Left ventricle myocardium inferior (tissue), 1 donor: ENCODE measurements around the gene HAPSTR1. TPM values are rescaled to one million over a fixed set of nuclear protein-coding genes. Genes with fewer than 3 reads are reported as not detected.
A peak's percentile ranks its signal among the peaks of the same experiment; 100 is the strongest.
"Not testable (repeated sequence)": the region's sequence is repeated elsewhere in the genome, so short reads cannot be mapped to it uniquely, and the experiment has no call there.

ENCODE experiments used
- DNase-seq: peaks from one replicate; pipeline ENCODE4 v3.0.0-alpha.2; 2020
- H3K27ac ChIP-seq: fragments of 200-600 bp; replicated peaks from 2 replicates; pipeline ENCODE4 v1.8.0; 2021
- H3K27me3 ChIP-seq: fragments of 200-600 bp; 2 replicates; pipeline ENCODE4 v1.8.0; 2021; ENCODE audit warnings: low read depth
- H3K36me3 ChIP-seq: fragments of 200-600 bp; 2 replicates; pipeline ENCODE4 v1.8.0; 2021
- H3K4me1 ChIP-seq: fragments of 200-600 bp; 2 replicates; pipeline ENCODE4 v1.8.0; 2021
- H3K4me3 ChIP-seq: fragments of 200-600 bp; 2 replicates; pipeline ENCODE4 v1.8.0; 2021; ENCODE audit warnings: mild to moderate bottlenecking, moderate library complexity
- H3K9me3 ChIP-seq: fragments of 200-600 bp; replicated peaks from 2 replicates; pipeline ENCODE4 v1.8.0; 2021
- CTCF ChIP-seq: fragments of 200-600 bp; IDR thresholded peaks from 2 replicates; pipeline ENCODE4 v1.8.0; 2021; ENCODE audit warnings: antibody characterized with exemption, mild to moderate bottlenecking, borderline replicate concordance
- intact Hi-C: fragments of 100-400 bp; cut with micrococcal nuclease; formaldehyde crosslinking; loops from one replicate; pipeline ENCODE4 v1.11.0; 2022
- total RNA-seq: library from RNA; stranded (reverse); fragmentation: NEBNext Ultra II Directional; extraction: Animal tissue kit (Norgen Biotek cat#: 25700); gene quantifications from one replicate; pipeline ENCODE4 v1.2.1, GENCODE V29; 2021
- donor health status: DM: no; HTN: yes; CAD: no; lungs with severe emphysema.

The HAPSTR1 gene
- total RNA-seq, 1 donor from 2014 or later, result 52.3 TPM

GRCh38 chr16:9079430-9079812, 12.0 kb upstream of the HAPSTR1 start:
- Histone ChIP-seq H3K27me3 (peaks cover 4% of the 10 kb centered on the region), H3K4me1 (no peaks in the 10 kb centered on the region), H3K9me3 (peaks cover 10% of the 10 kb centered on the region), H3K4me3 (no peak overlapping the region), H3K27ac (no peak overlapping the region), H3K36me3 (no peaks in the 10 kb centered on the region)
- intact Hi-C loops, result no loop called here
- TF ChIP-seq CTCF, result no peak
- no peak for DNase-seq

GRCh38 chr16:9081158-9081557, 10.3 kb upstream of the HAPSTR1 start:
- Histone ChIP-seq H3K9me3 (peaks cover 10% of the 10 kb centered on the region), H3K27ac (peak overlapping the region; percentile 18), H3K36me3 (no peaks in the 10 kb centered on the region), H3K4me1 (no peaks in the 10 kb centered on the region), H3K4me3 (no peak overlapping the region), H3K27me3 (no peaks in the 10 kb centered on the region)
- DNase-seq, result no peak
- no peak for TF ChIP-seq CTCF
- intact Hi-C loops, result no loop called here

GRCh38 chr16:9081843-9082242, 9.6 kb upstream of the HAPSTR1 start:
- Histone ChIP-seq H3K27ac (peak overlapping the region; percentile 18), H3K4me1 (no peaks in the 10 kb centered on the region), H3K27me3 (no peaks in the 10 kb centered on the region), H3K4me3 (no peak overlapping the region), H3K36me3 (no peaks in the 10 kb centered on the region), H3K9me3 (peaks cover 10% of the 10 kb centered on the region)
- no peak for TF ChIP-seq CTCF
- intact Hi-C loops, result no loop called here
- no peak for DNase-seq

GRCh38 chr16:9082422-9082821, 9.0 kb upstream of the HAPSTR1 start:
- no peaks in the 10 kb centered on the region for H3K36me3 ChIP-seq
- no peaks in the 10 kb centered on the region for H3K4me1 ChIP-seq
- DNase-seq, result no peak
- intact Hi-C loops, result no loop called here
- no peak overlapping the region for H3K27ac ChIP-seq
- no peak overlapping the region for H3K4me3 ChIP-seq
- TF ChIP-seq CTCF, result no peak
- no peaks in the 10 kb centered on the region for H3K27me3 ChIP-seq
- H3K9me3 ChIP-seq, result peaks cover 10% of the 10 kb centered on the region

- intact Hi-C loops, DNase-seq: not testable (repeated sequence)
These were observed 3.7 kb upstream of the HAPSTR1 start for GRCh38 chr16:9087733-9088132.

GRCh38 chr16:9088848-9089247, 2.6 kb upstream of the HAPSTR1 start:
- DNase-seq, result no peak
- no peaks in the 10 kb centered on the region for H3K9me3 ChIP-seq
- intact Hi-C loops, result no loop called here

More at GRCh38 chr16:9087733-9088132, 3.7 kb upstream of the HAPSTR1 start:
- H3K36me3 ChIP-seq, H3K27me3 ChIP-seq, H3K27ac ChIP-seq, H3K9me3 ChIP-seq, H3K4me3 ChIP-seq: not testable (repeated sequence)
- peaks cover 25% of the 10 kb centered on the region for H3K4me1 ChIP-seq

More at GRCh38 chr16:9088848-9089247, 2.6 kb upstream of the HAPSTR1 start:
- Histone ChIP-seq H3K36me3 (peaks cover 2% of the 10 kb centered on the region), H3K4me3 (no peak overlapping the region), H3K4me1 (peaks cover 36% of the 10 kb centered on the region), H3K27me3 (no peaks in the 10 kb centered on the region), H3K27ac (no peak overlapping the region)
- TF ChIP-seq CTCF, result no peak
